ENCODE results near the gene MYCBP. TPM values are rescaled to one million over a fixed set of nuclear protein-coding genes. Genes with fewer than 3 reads are reported as not detected.

MYCBP gene
- total and polyA plus RNA-seq, 2 of the 13 experiments (the other 11 are each of a cell fraction or from before 2014, with no cell fraction given): 11.4 to 30.4 TPM

- TF ChIP-seq SMARCC2 (IDR thresholded peaks at IDR 0.05): no peak
- TF ChIP-seq PAWR (CRISPR knock-in tag; IDR thresholded peaks at IDR 0.05; ENCODE audit: borderline replicate concordance): no peak
- TF ChIP-seq ZGPAT (CRISPR knock-in tag; IDR thresholded peaks at IDR 0.05): peak; percentile 79
- no peak for TF ChIP-seq TBL1XR1 (IDR thresholded peaks at IDR 0.05; ENCODE audit: borderline replicate concordance, low read length, partially characterized antibody)
- TF ChIP-seq SSRP1 (CRISPR knock-in tag; IDR thresholded peaks at IDR 0.05): no peak
- TF ChIP-seq ZNF672 (CRISPR knock-in tag; IDR thresholded peaks at IDR 0.05): no peak
- TF ChIP-seq ZNF33A (CRISPR knock-in tag; IDR thresholded peaks at IDR 0.05; ENCODE audit: borderline replicate concordance): no peak
- no peak for TF ChIP-seq JUN (CRISPR knock-in tag; IDR thresholded peaks at IDR 0.05)
- peak; percentile 5; the same call in 1 of the 2 replicates for TF ChIP-seq ZNF772 (CRISPR knock-in tag; IDR thresholded peaks at IDR 0.05)
- TF ChIP-seq ZNF431 (CRISPR knock-in tag; IDR thresholded peaks at IDR 0.05; ENCODE audit: borderline replicate concordance, low read depth): no peak
- TF ChIP-seq ZMYM2 (CRISPR knock-in tag; IDR thresholded peaks at IDR 0.05): no peak
- TF ChIP-seq TRAFD1 (CRISPR knock-in tag; IDR thresholded peaks at IDR 0.05; ENCODE audit: borderline replicate concordance): no peak
- TF ChIP-seq ZNF335 (CRISPR knock-in tag; IDR thresholded peaks at IDR 0.05): no peak
- TF ChIP-seq ZNF749 (CRISPR knock-in tag; IDR thresholded peaks at IDR 0.05; ENCODE audit: borderline replicate concordance): no peak; the same call in 1 of the 2 replicates
- no peak for TF ChIP-seq PRDM15 (CRISPR knock-in tag; IDR thresholded peaks at IDR 0.05)
- TF ChIP-seq YEATS2 (CRISPR knock-in tag; IDR thresholded peaks at IDR 0.05; ENCODE audit: borderline replicate concordance): peak; percentile 80
- no peak for TF ChIP-seq ZNF83 (CRISPR knock-in tag; IDR thresholded peaks at IDR 0.05; ENCODE audit: borderline replicate concordance)
- no peak for TF ChIP-seq ZNF264 (CRISPR knock-in tag; IDR thresholded peaks at IDR 0.05)
- no peak for TF ChIP-seq ZFP62 (CRISPR knock-in tag; IDR thresholded peaks at IDR 0.05)
- TF ChIP-seq KDM2A (CRISPR knock-in tag; IDR thresholded peaks at IDR 0.05; ENCODE audit: borderline replicate concordance, low read depth): peak; percentile 84
- TF ChIP-seq, protein P1, sequence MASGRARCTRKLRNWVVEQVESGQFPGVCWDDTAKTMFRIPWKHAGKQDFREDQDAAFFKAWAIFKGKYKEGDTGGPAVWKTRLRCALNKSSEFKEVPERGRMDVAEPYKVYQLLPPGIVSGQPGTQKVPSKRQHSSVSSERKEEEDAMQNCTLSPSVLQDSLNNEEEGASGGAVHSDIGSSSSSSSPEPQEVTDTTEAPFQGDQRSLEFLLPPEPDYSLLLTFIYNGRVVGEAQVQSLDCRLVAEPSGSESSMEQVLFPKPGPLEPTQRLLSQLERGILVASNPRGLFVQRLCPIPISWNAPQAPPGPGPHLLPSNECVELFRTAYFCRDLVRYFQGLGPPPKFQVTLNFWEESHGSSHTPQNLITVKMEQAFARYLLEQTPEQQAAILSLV (CRISPR knock-in tag; IDR thresholded peaks at IDR 0.05; ENCODE audit: borderline replicate concordance): peak; percentile 72; the same call in 1 of the 2 replicates
- TF ChIP-seq PHF21A (CRISPR knock-in tag; IDR thresholded peaks at IDR 0.05): peak; percentile 10; the same call in 1 of the 2 replicates
These were observed 13.3 kb downstream of the MYCBP start, which contains the start of gene RRAGC (continued) for GRCh38 chr1:38859561-38860453.

Measured in HepG2 (cell line).